Choroid plexus epithelial cell (primary cell): ENCODE results near the gene TRIOBP.

ENCODE experiments used
- DNase-seq: peaks from one replicate; pipeline ENCODE4 v3.0.0-alpha.2; 2010; ENCODE audit warnings: low read depth
- H3K4me3 ChIP-seq: 2 replicates; pipeline ENCODE4 v1.5.1; 2011; ENCODE audit warnings: low read depth, mild to moderate bottlenecking, control low read depth, low read length, moderate library complexity
- CTCF ChIP-seq: conservative IDR thresholded peaks from 2 replicates; pipeline ENCODE4 v1.5.1; 2011; ENCODE audit warnings: low read depth, mild to moderate bottlenecking, control low read depth, inconsistent platforms, low read length, moderate library complexity

TRIOBP gene, protein sequence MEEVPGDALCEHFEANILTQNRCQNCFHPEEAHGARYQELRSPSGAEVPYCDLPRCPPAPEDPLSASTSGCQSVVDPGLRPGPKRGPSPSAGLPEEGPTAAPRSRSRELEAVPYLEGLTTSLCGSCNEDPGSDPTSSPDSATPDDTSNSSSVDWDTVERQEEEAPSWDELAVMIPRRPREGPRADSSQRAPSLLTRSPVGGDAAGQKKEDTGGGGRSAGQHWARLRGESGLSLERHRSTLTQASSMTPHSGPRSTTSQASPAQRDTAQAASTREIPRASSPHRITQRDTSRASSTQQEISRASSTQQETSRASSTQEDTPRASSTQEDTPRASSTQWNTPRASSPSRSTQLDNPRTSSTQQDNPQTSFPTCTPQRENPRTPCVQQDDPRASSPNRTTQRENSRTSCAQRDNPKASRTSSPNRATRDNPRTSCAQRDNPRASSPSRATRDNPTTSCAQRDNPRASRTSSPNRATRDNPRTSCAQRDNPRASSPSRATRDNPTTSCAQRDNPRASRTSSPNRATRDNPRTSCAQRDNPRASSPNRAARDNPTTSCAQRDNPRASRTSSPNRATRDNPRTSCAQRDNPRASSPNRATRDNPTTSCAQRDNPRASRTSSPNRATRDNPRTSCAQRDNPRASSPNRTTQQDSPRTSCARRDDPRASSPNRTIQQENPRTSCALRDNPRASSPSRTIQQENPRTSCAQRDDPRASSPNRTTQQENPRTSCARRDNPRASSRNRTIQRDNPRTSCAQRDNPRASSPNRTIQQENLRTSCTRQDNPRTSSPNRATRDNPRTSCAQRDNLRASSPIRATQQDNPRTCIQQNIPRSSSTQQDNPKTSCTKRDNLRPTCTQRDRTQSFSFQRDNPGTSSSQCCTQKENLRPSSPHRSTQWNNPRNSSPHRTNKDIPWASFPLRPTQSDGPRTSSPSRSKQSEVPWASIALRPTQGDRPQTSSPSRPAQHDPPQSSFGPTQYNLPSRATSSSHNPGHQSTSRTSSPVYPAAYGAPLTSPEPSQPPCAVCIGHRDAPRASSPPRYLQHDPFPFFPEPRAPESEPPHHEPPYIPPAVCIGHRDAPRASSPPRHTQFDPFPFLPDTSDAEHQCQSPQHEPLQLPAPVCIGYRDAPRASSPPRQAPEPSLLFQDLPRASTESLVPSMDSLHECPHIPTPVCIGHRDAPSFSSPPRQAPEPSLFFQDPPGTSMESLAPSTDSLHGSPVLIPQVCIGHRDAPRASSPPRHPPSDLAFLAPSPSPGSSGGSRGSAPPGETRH (N-terminal part only)

GRCh38 chr22:37696657-37697537, at the start of gene TRIOBP:
TSS of gene TRIOBP (plus strand) at chr22:37697048. CDS start at chr22:37701366, 4,318 bp downstream.
- TF ChIP-seq CTCF, result peak; percentile 56
- DNase-seq, result peak; percentile 94
- H3K4me3 ChIP-seq, result peak within 1 kb of the TSS; percentile 52

DNA sequence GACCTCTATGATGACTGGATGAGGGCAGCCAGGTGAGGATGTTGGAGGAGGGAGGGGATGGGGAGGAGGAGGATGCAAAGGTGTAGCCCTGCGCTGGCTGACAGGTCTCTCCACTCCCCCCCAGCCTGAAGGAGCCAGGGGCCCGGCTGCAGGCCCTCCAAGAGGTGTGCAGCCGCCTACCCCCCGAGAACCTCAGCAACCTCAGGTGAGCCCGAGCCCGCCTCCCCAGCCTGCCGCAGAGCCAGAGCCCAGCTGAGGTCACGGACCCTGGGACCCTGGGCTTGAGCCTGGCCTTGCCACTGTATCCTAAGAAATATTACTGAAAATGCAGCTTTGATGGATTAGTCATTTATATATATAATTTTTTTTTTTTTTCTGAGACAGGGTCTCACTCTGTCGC, 49.5 kb upstream of the TRIOBP start:
- no peak for TF ChIP-seq CTCF
- DNase-seq, result no peak
- H3K4me3 ChIP-seq, result no peak overlapping the region

GRCh38 chr22:37647928-37648327, 48.9 kb upstream of the TRIOBP start:
- DNase-seq, result no peak
- TF ChIP-seq CTCF, result no peak
- no peak overlapping the region for H3K4me3 ChIP-seq

DNA sequence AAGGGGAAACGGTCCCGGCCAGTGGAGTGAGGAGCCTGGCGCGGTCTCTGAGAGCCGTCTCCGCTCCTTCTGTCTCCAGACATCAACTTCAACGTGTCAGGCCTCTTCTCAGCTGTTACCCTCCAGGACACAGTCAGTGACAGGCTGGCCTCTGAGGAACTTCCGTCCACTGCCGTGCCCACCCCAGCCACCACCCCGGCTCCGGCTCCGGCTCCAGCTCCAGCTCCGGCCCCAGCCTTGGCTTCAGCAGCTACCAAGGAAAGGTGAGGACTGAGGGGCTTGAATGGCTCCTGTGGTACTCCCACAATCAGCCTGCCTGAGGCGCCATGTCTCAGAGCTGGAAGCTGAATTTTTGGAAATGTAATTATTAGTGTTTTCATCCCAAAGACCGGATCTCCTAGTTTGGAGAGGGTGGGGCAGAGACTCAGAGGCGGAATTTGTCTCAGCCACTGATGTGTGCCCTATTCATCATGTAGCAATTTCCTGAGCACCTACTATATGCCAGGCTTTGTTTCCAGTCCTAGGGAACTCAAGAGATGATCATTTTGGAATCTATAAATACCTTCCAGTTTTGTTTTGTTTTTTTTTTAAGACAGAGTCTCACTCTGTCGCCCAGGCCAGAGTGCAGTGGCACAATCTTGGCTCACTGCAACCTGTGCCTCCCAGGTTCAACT, 46.2 kb upstream of the TRIOBP start:
- no peak for DNase-seq
- TF ChIP-seq CTCF, result no peak
- H3K4me3 ChIP-seq, result no peak overlapping the region

DNA sequence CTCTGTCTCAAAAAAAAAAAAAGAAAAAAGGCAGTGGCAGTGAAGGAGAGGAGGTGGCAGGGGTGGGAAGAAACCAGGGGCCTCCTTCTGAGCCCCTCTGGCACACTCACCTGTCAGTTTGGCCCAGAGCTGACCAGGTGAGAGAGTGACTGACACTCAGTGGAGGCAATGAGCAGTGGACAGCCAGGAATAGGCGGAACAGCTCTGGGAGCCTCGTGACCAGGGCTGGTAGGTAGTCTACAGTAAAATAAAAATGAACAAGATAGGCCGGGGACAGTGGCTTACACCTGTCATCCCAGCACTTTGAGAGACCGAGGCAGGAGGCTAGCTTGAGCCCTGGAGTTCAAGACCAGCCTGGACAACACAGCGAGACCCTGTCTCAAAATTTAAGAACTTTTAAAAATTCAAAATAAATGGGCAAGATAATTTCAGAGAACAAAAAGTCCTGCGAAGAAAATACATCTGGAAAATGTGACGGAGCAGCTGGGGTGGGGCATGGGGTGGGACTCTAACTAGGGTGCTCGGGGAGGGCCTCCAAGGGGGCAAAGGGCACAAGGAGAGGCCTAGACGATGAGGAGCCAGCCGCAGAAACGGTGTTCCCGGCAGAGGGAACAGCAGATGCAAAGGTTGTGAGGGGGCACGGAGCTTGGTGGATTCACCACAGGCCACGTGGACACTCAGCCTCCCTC, 42.1 kb upstream of the TRIOBP start:
- H3K4me3 ChIP-seq, result no peak overlapping the region
- DNase-seq, result no peak
- TF ChIP-seq CTCF, result no peak
